Spleen (tissue), 7 donors: ENCODE results near the gene TUT7.
A peak's percentile ranks its signal among the peaks of the same experiment; 100 is the strongest.

ENCODE experiments used
- CTCF ChIP-seq, 11 experiments: fragments of 200-600 bp in 7 of 11; fragments of 450-650 bp in 4 of 11; sonication (generic) in 4 of 11; IDR thresholded peaks in 8 of 11; conservative IDR thresholded peaks in 3 of 11; 1 replicate in 7 of 11; 2 replicates in 4 of 11; pipeline versions ENCODE4 v1.4.0 to v1.8.0; 2016 to 2021; ENCODE audit warnings: antibody characterized with exemption in 11 of 11, inconsistent platforms in 4 of 11, mild to moderate bottlenecking in 1 of 11
- POLR2A ChIP-seq, 3 donors: fragments of 450-650 bp; IDR thresholded peaks; one replicate each; pipeline ENCODE4 v1.5.1; 2017; ENCODE audit warnings: antibody characterized with exemption in 3 of 3, mild to moderate bottlenecking in 1 of 3
- donor health status: DM: no; HTN: no; CAD: no; lungs with moderate emphysema.
- donor health status: DM: no; HTN: no; CAD: no.
- donor health status: DM: no; HTN: no; CAD: no.

- TF ChIP-seq CTCF (IDR thresholded peaks at IDR 0.05 in 8 of 11, conservative IDR thresholded peaks at IDR 0.05 in 3 of 11) (peak in 2 of 11 experiments; percentile 11 to 26), POLR2A (IDR thresholded peaks at IDR 0.05) (peak in 2 of 3 donors; percentile 59 to 74)
Measured at GRCh38 chr9:86354011-86354817, at the start of gene TUT7.
